Measurements from ENCODE around the gene CCDC107. TPM values are rescaled to one million over a fixed set of nuclear protein-coding genes. Genes with fewer than 3 reads are reported as not detected.
A peak's percentile ranks its signal among the peaks of the same experiment; 100 is the strongest.

Gene CCDC107
- total and polyA plus RNA-seq, 12 donors, result 37.9 to 210 (median 46.9) TPM

DNA sequence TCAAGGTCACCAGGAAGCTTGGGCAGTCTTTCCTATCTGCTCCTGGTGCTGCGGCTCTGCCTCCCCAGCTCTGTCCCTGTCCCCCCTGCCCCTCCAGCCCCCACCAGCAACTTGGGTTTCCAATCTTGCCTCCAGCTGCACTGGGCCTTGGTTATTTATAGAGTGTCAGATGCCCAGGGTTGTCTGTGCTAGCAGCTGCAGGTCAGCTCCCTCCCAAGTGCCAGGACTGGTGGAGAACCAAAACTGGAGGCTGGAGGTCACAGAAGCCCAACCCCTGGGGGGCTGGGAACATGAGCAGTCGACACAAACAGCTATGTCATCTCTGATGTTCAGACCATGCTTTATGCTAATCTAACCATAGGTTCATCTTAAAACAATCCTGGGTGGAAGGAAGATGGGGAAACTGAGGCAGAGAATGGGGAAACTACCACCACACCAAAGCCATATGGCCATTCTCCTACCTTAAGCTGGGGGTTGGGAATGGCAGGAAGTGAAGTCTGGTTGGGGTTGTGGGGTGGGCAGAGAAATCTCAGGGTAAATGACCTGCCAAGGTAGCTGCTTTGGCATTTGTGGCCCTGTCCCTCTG is 30.0 kb downstream of the CCDC107 start:
- DNase-seq (peak in 1 of 2 donors; percentile 47), ATAC-seq (peak in 1 of 8 donors; percentile 4)
- Histone ChIP-seq H3K27ac (peak overlapping the region; percentile 42 to 100 (median 94)), H3K27me3 (peaks cover 0 to 8% (median 0%) of the 10 kb centered on the region in 7 donors), H3K36me3 (peaks cover 0 to 38% (median 25%) of the 10 kb centered on the region in 9 donors), H3K4me1 (peaks cover 9 to 71% (median 48%) of the 10 kb centered on the region in 9 donors), H3K9me3 (no peaks in the 10 kb centered on the region), H3K4me3 (peak overlapping the region in 9 of 10 donors; percentile 45 to 86 (median 75))
- 38 to 42% methylated on average over 2 of the region's 2 CpGs for WGBS, 2 donors
- intact Hi-C loops (cut with DNase I), result loop anchor here in 3 of 10 donors (2.0 kb wide), 2 partner anchors 23 to 29 kb away; partner anchors contain the start of genes CCDC107 (in 2 of the 3), RMRP (in 2 of the 3) and ARHGEF39 (in 1 of the 3)
- TF ChIP-seq, protein P1, sequence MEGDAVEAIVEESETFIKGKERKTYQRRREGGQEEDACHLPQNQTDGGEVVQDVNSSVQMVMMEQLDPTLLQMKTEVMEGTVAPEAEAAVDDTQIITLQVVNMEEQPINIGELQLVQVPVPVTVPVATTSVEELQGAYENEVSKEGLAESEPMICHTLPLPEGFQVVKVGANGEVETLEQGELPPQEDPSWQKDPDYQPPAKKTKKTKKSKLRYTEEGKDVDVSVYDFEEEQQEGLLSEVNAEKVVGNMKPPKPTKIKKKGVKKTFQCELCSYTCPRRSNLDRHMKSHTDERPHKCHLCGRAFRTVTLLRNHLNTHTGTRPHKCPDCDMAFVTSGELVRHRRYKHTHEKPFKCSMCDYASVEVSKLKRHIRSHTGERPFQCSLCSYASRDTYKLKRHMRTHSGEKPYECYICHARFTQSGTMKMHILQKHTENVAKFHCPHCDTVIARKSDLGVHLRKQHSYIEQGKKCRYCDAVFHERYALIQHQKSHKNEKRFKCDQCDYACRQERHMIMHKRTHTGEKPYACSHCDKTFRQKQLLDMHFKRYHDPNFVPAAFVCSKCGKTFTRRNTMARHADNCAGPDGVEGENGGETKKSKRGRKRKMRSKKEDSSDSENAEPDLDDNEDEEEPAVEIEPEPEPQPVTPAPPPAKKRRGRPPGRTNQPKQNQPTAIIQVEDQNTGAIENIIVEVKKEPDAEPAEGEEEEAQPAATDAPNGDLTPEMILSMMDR (IDR thresholded peaks at IDR 0.05), result no peak

- ATAC-seq, result peak in 1 of 8 donors; percentile 2
- peaks cover 9 to 67% (median 48%) of the 10 kb centered on the region in 9 donors for H3K4me1 ChIP-seq
- TF ChIP-seq, protein P1 (IDR thresholded peaks at IDR 0.05), result no peak
- intact Hi-C loops (cut with DNase I), result loop anchor here in 2 of 10 donors (2.0 kb wide), 1 partner anchor 30 kb away; the partner anchor contains the start of genes CCDC107 (in 2 of the 2) and RMRP (in 2 of the 2)
- H3K9me3 ChIP-seq, result no peaks in the 10 kb centered on the region
- no peak for DNase-seq
- H3K4me3 ChIP-seq, result peak overlapping the region; percentile 45 to 86 (median 71)
- 46 to 49% methylated on average over 12 of the region's 12 CpGs for WGBS, 2 donors
- H3K27me3 ChIP-seq, result peaks cover 0 to 8% (median 0%) of the 10 kb centered on the region in 7 donors
- H3K36me3 ChIP-seq, result peaks cover 0 to 30% (median 18%) of the 10 kb centered on the region in 9 donors
- peak overlapping the region; percentile 72 to 100 (median 94) for H3K27ac ChIP-seq
Measured at GRCh38 chr9:35688558-35689541, 30.8 kb downstream of the CCDC107 start.

- intact Hi-C loops (cut with DNase I), result loop anchor here in 5 of 10 donors (2.0 to 5.0 kb wide), 4 partner anchors 31 to 43 kb away; partner anchors contain the start of genes CCDC107 (in 3 of the 5), RMRP (in 3 of the 5), CREB3 (in 2 of the 5) and TLN1 (in 2 of the 5)
- 8 to 12% methylated on average over 60 to 61 of the region's 61 CpGs for WGBS, 2 donors
- H3K4me1 ChIP-seq, result peaks cover 9 to 58% (median 48%) of the 10 kb centered on the region in 9 donors
- H3K4me3 ChIP-seq, result peak within 1 kb of the TSS; percentile 45 to 86 (median 71)
- TF ChIP-seq, protein P1 (IDR thresholded peaks at IDR 0.05), result no peak
- peak; percentile 78 to 84 for DNase-seq
- peak; percentile 63 to 79 (median 76) for ATAC-seq
- H3K36me3 ChIP-seq, result peaks cover 0 to 21% (median 10%) of the 10 kb centered on the region in 9 donors
- no peaks in the 10 kb centered on the region for H3K9me3 ChIP-seq
- H3K27me3 ChIP-seq, result peaks cover 0 to 8% (median 0%) of the 10 kb centered on the region in 7 donors
- H3K27ac ChIP-seq, result peak within 1 kb of the TSS; percentile 72 to 100 (median 94)
Measured at GRCh38 chr9:35689542-35690293, 31.6 kb downstream of the CCDC107 start, which contains the start of gene TPM2. Gene TPM2 (minus strand): TSS chr9:35689925. CDS start chr9:35689817, 108 bp downstream.
